Neural cell (in vitro differentiated cells): ENCODE results near the gene CDK2AP2. TPM values are rescaled to one million over a fixed set of nuclear protein-coding genes. Genes with fewer than 3 reads are reported as not detected.

ENCODE experiments used
- H2AFZ ChIP-seq: fragments of 200-600, 300-800 bp; sonication (generic), shearing (Covaris generic); 2 replicates; pipeline ENCODE4 v1.6.0; 2014; ENCODE audit warnings: low read depth, mild to moderate bottlenecking, antibody characterized with exemption, low read length, moderate library complexity
- H3F3A ChIP-seq: fragments of 200-600 bp; shearing (Covaris generic); 2 replicates; pipeline ENCODE4 v1.6.1; 2016; ENCODE audit warnings: mild to moderate bottlenecking, moderate library complexity, mixed read lengths, antibody characterized with exemption, low read length; ENCODE audit not compliant: insufficient read depth, poor library complexity, severe bottlenecking
- H3K27ac ChIP-seq: fragments of 200-600, 300-800 bp; sonication (generic), shearing (Covaris generic); 2 replicates; pipeline ENCODE4 v1.5.1; 2014; ENCODE audit warnings: mild to moderate bottlenecking, low read length, moderate library complexity
- H3K27me3 ChIP-seq: fragments of 300-800, 200-600 bp; sonication (generic), shearing (Covaris generic); 2 replicates; pipeline ENCODE4 v1.6.0; 2014; ENCODE audit warnings: mild to moderate bottlenecking, low read depth, low read length, moderate library complexity; ENCODE audit not compliant: insufficient read depth
- H3K36me3 ChIP-seq: fragments of 300-800, 200-600 bp; sonication (generic), shearing (Covaris generic); 2 replicates; pipeline ENCODE4 v1.5.1; 2014; ENCODE audit warnings: mild to moderate bottlenecking, antibody characterized with exemption, low read length, moderate library complexity; ENCODE audit not compliant: insufficient read depth
- H3K4me2 ChIP-seq: fragments of 300-800, 200-600 bp; sonication (generic), shearing (Covaris generic); 2 replicates; pipeline ENCODE4 v1.6.0; 2014; ENCODE audit warnings: mild to moderate bottlenecking, low read length
- H3K4me3 ChIP-seq: fragments of 300-800, 200-600 bp; sonication (generic), shearing (Covaris generic); 2 replicates; pipeline ENCODE4 v1.5.1; 2014; ENCODE audit warnings: mild to moderate bottlenecking, low read length, moderate library complexity
- H3K79me2 ChIP-seq: fragments of 200-600 bp; shearing (Covaris generic); replicated peaks from 2 replicates; pipeline ENCODE4 v1.6.0; 2014; ENCODE audit warnings: mild to moderate bottlenecking, low read length, moderate library complexity; ENCODE audit not compliant: insufficient read depth
- H3K9ac ChIP-seq: fragments of 300-800, 200-600 bp; sonication (generic), shearing (Covaris generic); 2 replicates; pipeline ENCODE4 v1.6.1; 2016; ENCODE audit warnings: mild to moderate bottlenecking, low read length, mixed read lengths
- H3K9me2 ChIP-seq: fragments of 200-600 bp; shearing (Covaris generic); 2 replicates; pipeline ENCODE4 v1.6.1; 2016; ENCODE audit warnings: mild to moderate bottlenecking, low read length, mixed read lengths; ENCODE audit not compliant: insufficient read depth
- H3K9me3 ChIP-seq: fragments of 200-600, 300-800 bp; sonication (generic), shearing (Covaris generic); 2 replicates; pipeline ENCODE4 v1.6.1; 2016; ENCODE audit warnings: mild to moderate bottlenecking, mixed run types, low read length, moderate library complexity, mixed read lengths
- H4K20me1 ChIP-seq: fragments of 200-600 bp; shearing (Covaris generic); 2 replicates; pipeline ENCODE4 v1.6.1; 2016; ENCODE audit warnings: mild to moderate bottlenecking, mixed run types; ENCODE audit not compliant: insufficient read depth
- CTCF ChIP-seq: fragments of 450-650 bp; IDR thresholded peaks from 2 replicates; pipeline ENCODE4 v1.5.1; 2014; ENCODE audit warnings: antibody characterized with exemption, mild to moderate bottlenecking, moderate library complexity; ENCODE audit not compliant: poor library complexity, severe bottlenecking
- EP300 ChIP-seq: fragments of 450-650 bp; conservative IDR thresholded peaks from 2 replicates; pipeline ENCODE4 v1.6.1; 2014; ENCODE audit warnings: antibody characterized with exemption, mild to moderate bottlenecking, moderate library complexity; ENCODE audit not compliant: poor library complexity, severe bottlenecking
- EZH2 ChIP-seq: fragments of 200-600, 300-800 bp; shearing (Covaris generic), sonication (generic); IDR thresholded peaks from 2 replicates; pipeline ENCODE4 v1.6.1; 2014; ENCODE audit warnings: antibody characterized with exemption, low read length, borderline replicate concordance, mild to moderate bottlenecking; ENCODE audit not compliant: insufficient read depth, poor library complexity, severe bottlenecking
- MXI1 ChIP-seq: fragments of 450-650 bp; conservative IDR thresholded peaks from 2 replicates; pipeline ENCODE4 v1.6.1; 2014; ENCODE audit warnings: antibody characterized with exemption, mild to moderate bottlenecking; ENCODE audit not compliant: poor library complexity, severe bottlenecking
- POLR2AphosphoS5 ChIP-seq: IDR thresholded peaks from 2 replicates; pipeline ENCODE4 v1.6.1; 2012
- RAD21 ChIP-seq: fragments of 450-650 bp; conservative IDR thresholded peaks from 2 replicates; pipeline ENCODE4 v1.6.1; 2014; ENCODE audit warnings: antibody characterized with exemption, mild to moderate bottlenecking, moderate library complexity
- REST ChIP-seq: IDR thresholded peaks from 2 replicates; pipeline ENCODE4 v1.6.1; 2012; ENCODE audit warnings: borderline replicate concordance
- SMC3 ChIP-seq: fragments of 450-650 bp; conservative IDR thresholded peaks from 2 replicates; pipeline ENCODE4 v1.6.1; 2014; ENCODE audit warnings: antibody characterized with exemption, mild to moderate bottlenecking, moderate library complexity; ENCODE audit not compliant: poor library complexity
- TAF1 ChIP-seq: IDR thresholded peaks from 2 replicates; pipeline ENCODE4 v1.6.1; 2012; ENCODE audit warnings: low read depth
- polyA plus RNA-seq: library from polyadenylated mRNA; depleted of rRNA; stranded (reverse); fragments of >200 nt; gene quantifications from 2 replicates; pipeline ENCODE4 v1.2.3, GENCODE V29; 2014

Gene CDK2AP2
- polyA plus RNA-seq, 1 donor from 2014 or later, result 18.1 TPM

- H3K4me3 ChIP-seq, result peak overlapping the region; percentile 89
- H2AFZ ChIP-seq, result no peak overlapping the region
- no peaks in the 10 kb centered on the region for H3K9me3 ChIP-seq
- TF ChIP-seq TAF1, result no peak
- no peak for TF ChIP-seq EZH2
- no peak for TF ChIP-seq RAD21
- TF ChIP-seq POLR2AphosphoS5, result no peak
- no peak for TF ChIP-seq REST
- no peak for TF ChIP-seq CTCF
- TF ChIP-seq MXI1, result no peak
- TF ChIP-seq SMC3, result no peak
- no peak for TF ChIP-seq EP300
- H3K36me3 ChIP-seq, result no peaks in the 10 kb centered on the region
- H3K27me3 ChIP-seq, result no peaks in the 10 kb centered on the region
- H3F3A ChIP-seq, result no peaks in the 10 kb centered on the region
- no peaks in the 10 kb centered on the region for H4K20me1 ChIP-seq
- H3K9ac ChIP-seq, result no peak overlapping the region
- H3K27ac ChIP-seq, result no peak overlapping the region
- H3K79me2 ChIP-seq, result peaks cover 15% of the 10 kb centered on the region
- H3K4me2 ChIP-seq, result peak overlapping the region; percentile 88
- no peaks in the 10 kb centered on the region for H3K9me2 ChIP-seq
Observed at GRCh38 chr11:67502328-67502979, 5.5 kb downstream of the CDK2AP2 start.

- Histone ChIP-seq H3K27me3 (no peaks in the 10 kb centered on the region), H2AFZ (no peak overlapping the region), H3K36me3 (no peaks in the 10 kb centered on the region), H3K4me3 (no peak overlapping the region), H3K9me3 (no peaks in the 10 kb centered on the region), H3F3A (no peaks in the 10 kb centered on the region), H3K27ac (no peak overlapping the region), H3K9ac (no peak overlapping the region), H3K4me2 (no peak overlapping the region), H3K79me2 (peaks cover 15% of the 10 kb centered on the region), H4K20me1 (no peaks in the 10 kb centered on the region), H3K9me2 (no peaks in the 10 kb centered on the region)
- no peak for TF ChIP-seq EZH2
- TF ChIP-seq MXI1, result no peak
- no peak for TF ChIP-seq EP300
- TF ChIP-seq CTCF, result no peak
- TF ChIP-seq SMC3, result no peak
- no peak for TF ChIP-seq POLR2AphosphoS5
- TF ChIP-seq RAD21, result no peak
- no peak for TF ChIP-seq REST
- no peak for TF ChIP-seq TAF1
Observed at GRCh38 chr11:67501854-67502253, 6.1 kb downstream of the CDK2AP2 start.
